ENCODE data around the gene GPATCH8.

The GPATCH8 gene

DNA sequence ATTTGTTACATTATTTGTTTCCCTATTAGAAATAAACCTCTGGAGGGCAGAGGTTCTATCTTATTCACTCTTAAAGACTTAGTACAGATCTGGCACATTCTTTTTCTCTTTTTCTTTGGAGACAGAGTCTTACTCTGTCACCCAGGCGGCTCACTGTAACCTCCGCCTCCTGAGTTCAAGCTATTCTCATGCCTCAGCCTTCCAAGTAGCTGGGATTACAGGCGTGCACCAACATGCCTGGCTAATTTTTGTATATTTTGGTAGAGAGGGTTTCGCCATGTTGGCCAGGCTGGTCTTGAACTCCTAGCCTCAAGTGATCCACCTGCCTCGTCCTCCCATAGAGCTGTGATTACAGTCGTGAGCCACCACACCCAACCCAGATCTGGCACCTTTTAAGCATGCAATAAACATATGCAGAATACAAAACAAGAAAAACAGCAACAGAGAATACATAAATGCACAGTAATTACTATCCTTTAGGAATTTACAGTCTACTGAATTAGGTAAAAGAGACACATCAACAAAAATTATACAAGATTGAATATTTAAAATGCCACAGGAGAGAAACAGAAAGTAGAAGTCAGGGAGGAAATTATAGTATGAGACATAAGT, 52.1 kb downstream of the GPATCH8 start:
- DNase-seq (ENCODE audit: low read depth in 3 of 3) = no peak

DNA sequence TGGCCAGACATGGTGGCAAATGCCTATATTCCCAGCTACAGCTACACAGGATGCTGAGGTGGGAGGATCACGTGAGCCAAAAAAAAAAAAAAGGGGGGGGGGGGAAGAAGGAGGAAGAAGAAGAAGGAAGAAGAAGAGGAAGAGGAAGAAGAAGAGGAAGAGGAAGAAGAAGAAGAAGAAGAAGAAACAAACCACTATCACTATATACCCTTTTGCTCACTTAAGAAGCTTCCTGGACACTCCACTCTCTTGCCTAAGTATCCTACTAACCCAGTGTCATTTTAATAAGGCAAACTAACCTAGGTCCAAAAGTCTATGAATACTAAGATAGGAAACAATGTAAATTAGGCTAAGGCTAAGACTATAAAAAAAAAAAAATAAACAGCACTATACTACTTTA, 54.8 kb downstream of the GPATCH8 start:
- no peak for DNase-seq (ENCODE audit: low read depth in 3 of 3)

DNA sequence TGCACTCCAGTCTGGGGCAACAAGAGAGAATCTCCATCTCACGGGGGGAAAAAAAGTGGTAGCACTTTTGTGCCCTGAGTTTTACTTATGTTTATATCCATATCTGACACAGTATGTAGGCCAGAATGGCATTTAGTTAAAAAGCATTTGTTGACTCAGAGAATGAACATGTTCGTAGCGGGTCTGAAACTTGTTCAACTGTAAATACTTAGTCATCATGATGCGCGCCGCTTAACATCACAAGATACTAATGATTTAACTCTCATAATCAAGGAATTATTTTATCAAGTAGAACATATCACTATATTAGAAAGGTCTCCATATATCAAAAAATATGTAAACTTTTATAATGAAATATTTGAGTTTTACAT, 58.5 kb downstream of the GPATCH8 start:
- no peak for DNase-seq (ENCODE audit: low read depth in 3 of 3)

DNA sequence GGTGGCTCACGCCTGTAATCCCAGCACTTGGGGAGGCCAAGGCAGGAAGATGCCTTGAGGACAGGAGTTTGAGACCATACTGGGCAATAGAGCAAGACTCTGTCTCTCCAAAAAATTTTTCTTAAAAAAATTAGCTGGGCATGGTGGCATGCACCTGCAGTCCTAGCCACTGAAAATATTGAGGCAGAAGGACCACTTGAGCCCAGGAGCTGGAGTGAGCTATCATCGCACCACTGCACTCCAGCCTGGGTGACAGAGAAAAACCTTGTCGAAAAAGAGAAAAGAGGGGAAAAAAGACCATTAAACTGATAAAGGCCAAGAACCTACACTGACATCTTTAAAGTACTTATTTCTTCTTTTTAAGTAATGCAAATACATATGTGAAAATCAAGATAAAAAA, 60.4 kb downstream of the GPATCH8 start:
- DNase-seq (ENCODE audit: low read depth in 3 of 3) = no peak

DNA sequence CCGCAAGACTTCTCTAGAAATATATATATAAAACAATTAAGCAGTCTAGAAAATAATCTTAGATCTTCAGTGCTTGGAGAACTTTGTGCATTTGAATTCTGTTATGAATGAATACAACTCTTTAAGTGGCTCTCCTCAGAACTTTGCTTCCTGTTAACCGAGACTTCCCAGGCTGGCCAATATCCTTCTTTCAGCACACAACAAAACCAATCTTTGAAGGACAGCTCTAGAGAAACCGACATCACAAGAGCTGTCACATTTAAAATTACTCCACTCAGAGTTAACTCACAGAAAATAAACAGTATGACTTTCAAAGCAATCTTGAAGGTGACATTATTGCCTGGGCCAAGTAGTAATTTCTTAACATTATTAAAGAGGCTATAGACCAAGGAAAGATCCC, 64.0 kb downstream of the GPATCH8 start:
- DNase-seq (ENCODE audit: low read depth in 3 of 3) = no peak

DNA sequence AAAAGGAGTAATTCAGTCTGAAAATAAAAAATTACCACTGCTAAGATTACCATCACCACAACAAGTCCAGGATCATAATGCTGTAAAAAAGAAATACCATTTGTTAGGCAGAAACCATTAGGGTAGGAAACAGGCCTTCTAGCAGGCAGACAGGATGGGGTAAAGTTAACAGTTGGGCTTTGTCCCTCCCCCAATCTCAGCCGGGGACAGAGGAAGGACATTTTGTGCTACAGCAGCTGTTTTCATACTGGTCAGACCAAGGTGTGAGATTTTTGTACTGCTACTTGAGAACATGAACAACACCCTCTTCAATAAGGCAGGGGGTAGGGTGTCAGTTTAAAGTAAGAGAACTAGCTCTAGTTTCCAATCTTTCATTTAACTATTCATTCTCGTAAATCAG, 64.6 kb downstream of the GPATCH8 start:
- no peak for DNase-seq (ENCODE audit: low read depth in 3 of 3)

DNA sequence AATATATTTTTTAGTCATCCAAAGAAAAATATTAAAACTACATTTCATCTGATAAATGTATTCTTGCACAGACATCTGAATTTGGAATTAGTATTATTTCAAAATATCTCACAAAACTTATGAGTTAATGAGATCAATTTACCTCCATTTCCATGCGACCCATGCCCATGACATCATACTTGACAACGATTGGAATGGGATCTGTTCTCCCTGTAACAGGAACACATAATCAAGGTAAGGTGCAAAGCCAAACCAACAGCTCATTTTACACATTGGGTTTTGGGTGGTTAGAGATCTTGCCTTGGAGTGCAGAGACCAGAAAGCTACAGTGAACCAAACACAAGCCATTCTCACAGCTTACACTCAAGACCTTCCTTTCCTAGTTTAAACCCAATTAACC, 66.9 kb downstream of the GPATCH8 start:
- no peak for DNase-seq (ENCODE audit: low read depth in 3 of 3)

DNA sequence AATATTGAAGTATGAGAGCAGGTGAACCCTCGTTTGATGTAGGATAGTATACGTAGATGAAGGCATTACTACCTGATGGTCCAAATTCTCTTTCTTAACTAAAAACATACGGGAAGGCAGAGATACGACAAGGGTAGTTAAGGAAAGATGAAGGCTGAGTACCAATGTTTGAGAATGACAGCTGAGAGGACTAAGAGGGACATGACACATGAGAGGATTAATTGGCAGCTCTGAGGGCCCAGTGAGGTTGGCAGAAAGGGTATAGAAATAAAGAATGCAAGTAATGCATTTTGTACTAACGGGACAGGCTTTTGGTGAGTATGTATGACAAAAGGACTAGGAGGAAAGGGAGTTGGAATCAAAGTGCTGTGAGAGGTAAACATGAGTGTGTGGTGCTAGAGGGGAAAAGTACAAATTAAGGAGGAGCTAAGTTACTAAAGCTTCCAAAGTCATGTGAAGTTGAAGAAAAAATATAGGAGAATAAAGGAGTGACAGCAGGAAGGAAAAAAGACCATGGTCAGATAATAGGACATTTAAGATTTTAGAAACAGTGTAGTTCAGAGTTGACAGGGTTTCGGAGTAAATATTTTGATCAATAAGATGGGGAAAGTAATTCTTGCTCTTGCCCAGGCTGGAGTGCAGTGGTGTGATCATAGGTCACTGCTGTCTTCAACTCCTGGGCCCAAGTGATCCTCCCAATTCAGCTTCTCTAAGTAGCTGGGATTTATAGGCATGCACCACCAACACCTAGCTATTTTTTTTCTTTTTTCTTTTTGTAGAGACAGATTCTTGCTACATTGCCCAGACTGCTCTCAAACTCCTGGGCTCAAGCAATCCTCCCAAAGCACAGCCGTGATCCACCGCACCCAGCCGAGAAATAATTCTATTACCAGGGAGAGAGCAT, 70.7 kb downstream of the GPATCH8 start:
- DNase-seq (ENCODE audit: low read depth in 3 of 3) = no peak

DNA sequence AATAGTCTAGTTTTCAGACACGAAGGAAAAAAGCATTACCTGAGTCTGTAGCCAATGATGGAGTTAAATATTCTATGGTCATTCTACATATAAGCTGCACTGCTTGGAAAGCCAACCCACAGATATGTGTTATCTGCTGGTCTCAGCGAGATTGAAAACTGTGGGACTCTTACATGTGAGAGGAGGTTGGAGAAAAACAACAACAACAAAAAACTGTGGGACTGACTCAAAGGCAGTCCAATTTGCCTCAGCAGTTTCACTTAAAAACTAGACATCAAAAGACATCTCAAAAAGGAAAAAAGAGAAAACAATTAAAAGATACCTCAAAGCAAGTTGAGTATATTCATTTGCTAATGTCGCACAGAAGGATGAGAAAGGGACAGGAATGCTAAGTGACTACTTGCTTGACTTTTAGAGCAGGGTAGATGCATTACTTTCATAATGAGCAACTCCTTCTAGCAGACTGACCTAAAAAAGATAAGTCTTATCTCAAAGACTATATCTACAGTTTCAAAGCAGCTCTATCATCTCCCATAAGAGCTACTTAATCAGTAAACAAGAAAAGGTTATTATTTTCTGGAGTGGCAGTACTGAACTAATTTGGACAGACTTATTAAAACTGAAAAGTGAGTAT, 78.3 kb downstream of the GPATCH8 start:
- no peak for DNase-seq (ENCODE audit: low read depth in 3 of 3)

DNA sequence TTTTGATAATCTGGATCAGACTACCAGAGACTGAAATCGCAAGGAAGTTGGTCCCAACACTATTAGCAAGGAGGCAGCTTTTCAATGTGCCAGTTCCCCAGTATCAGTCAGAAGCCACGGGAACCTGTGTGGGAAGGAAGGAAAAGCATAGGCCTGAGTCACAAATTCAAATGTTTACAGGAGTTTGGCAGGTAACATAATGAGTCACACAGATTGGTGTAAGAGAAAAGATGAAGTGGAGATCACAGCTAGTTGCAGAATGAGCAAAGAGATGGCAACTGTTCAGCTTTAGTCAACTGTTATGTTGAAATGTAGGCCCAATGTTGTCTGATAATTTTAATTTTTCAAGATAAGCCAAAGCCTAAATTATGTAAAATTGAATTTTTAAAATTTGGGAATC, 85.7 kb downstream of the GPATCH8 start:
- no peak for DNase-seq (ENCODE audit: low read depth in 3 of 3)

DNA sequence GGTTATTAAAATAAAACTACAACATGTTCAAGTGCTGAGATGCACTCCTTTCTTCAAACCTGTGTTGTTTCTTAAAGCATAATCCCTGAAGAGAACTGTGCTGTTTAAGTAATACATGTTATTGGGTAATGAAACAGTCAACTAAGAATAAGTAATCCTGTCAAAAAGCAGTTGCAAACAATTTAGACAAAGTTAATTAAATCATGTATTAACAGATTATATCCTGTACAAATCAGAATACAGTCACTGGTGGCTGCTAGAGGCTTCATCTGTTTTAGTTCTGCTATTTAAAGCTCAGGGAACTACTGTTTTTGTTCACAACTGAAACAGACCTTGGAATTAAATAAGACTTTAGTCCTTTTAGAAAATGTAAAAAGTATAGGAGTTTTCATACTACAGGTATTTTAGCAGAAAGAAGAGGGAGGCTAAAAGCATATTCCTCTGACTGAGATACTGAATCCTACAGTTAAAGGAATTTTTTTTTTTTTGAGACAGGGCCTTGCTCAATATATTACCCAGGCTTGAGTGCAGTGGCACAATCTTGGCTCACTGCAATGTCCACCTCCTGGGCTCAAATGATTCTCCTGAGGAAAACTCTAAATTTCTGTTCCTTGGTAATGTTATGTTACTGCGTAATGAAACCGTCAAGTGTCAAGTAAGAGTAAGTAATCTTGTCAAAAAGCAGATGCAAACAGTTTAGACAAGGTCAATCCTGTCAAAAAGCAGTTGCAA, 86.5 kb downstream of the GPATCH8 start:
- no peak for DNase-seq (ENCODE audit: low read depth in 3 of 3)

DNA sequence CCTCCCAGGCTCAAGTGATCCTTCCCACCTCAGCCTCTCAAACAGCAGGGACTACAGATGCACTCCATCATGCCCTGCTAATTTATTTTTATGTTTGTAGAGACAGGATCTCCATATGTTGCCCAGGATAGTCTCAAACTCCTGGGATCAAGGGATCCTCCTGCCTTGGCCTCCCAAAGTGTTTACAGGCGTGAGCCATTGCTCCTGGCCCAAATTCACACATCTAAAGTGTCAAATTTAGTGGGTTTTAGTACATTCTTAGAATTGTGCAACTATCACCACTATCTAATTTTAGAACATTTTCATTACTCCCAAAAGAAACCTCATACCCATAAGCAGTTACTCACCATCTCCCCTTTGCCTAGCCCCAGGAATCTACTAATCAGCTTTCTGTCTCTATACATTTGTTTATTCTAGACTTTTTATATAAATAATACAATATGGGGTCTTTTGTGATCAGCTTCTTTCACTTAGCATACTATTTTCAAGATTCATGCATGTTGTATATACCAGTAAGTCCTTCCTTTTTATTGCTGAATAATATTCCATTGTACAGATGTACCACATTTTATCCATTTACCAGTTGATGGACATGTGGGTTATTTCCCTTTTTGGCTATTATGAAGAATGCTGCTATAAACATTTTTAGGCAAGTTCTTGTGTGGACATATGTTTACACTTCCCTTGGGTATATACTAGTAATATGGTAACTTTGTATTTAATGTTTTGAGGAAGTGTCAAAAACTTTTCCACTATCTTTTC, 88.6 kb downstream of the GPATCH8 start:
- DNase-seq (ENCODE audit: low read depth in 3 of 3) = no peak

DNA sequence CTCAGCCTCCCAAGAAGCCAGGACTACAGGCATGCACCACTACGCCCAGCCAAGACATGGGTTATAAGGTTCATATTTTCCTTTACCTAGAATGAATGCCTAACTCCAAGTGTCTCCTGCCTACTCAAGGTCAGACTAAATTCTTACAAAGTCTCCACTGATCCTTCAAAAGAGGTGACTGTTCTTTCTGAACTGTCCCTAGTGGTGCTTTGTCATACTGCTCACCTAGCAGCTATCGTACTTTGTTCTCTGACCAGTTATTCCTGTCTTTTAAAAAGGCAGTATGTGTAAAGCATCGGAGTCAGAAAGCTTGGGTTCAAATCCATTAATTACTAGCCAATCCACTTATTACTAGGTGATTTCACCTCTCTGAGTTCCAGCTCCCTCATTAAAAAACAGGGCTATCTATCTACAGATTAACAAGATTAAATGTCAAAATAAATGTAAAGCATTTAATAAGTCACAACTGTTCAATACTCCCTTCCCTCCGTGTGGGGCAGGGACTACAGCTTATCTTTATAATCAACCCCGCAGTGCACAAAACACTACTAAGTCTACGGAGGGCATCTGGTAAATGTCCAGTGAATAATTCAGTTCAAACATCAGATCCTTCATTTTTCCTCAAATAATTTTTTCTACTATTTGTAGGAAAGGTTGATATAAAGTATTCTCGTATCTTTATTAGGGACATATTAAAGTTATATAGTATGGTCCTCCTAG, 93.7 kb downstream of the GPATCH8 start:
- DNase-seq (ENCODE audit: low read depth in 3 of 3) = no peak

DNA sequence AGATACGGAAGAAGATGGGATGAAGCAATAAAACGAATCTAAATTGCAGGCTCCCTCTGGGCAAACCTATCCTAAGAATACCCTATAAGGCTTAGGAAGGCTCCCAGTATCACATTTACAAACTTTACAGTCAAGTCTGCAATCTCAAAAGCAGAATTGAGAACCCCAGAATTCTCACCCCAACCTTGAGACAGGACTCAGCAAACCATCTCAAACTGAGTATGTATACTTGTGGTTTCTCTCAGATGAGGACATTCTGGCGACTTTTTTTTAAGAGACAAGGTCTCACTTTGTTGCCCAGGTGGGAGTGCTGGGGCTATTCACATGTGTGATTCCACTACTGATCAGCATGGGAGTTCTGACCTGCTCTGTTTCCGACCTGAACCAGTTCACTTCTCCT, 94.4 kb downstream of the GPATCH8 start:
- no peak for DNase-seq (ENCODE audit: low read depth in 3 of 3)

DNA sequence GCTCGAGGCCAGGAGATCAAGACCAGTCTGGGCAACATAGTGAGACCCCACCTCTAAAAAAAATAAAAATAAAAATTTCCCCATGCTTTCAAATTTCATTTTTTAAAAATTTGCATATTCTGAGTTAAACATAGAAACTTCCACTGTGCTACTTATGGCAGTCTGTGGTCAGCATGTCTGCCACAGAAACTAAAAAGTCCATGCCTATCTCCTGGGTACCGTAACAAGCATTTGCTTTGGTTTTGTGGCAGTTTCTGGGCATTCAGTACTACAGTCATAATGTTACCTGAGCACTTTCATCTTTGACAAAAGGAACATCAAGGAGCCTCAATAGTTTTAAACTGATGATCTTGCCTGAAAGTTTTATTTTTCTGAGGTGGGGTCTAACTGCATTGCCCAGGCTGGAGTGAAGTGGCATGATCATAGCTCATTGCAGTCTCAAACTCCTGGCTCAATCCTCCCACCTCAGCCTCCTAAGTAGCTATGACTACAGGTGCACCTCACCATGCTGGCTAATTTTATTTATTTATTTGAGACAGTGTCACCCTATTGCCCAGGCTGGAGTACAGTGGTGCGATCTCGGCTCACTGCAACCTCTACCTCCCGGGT, 100.5 kb downstream of the GPATCH8 start:
- DNase-seq (ENCODE audit: low read depth in 3 of 3) = no peak

DNA sequence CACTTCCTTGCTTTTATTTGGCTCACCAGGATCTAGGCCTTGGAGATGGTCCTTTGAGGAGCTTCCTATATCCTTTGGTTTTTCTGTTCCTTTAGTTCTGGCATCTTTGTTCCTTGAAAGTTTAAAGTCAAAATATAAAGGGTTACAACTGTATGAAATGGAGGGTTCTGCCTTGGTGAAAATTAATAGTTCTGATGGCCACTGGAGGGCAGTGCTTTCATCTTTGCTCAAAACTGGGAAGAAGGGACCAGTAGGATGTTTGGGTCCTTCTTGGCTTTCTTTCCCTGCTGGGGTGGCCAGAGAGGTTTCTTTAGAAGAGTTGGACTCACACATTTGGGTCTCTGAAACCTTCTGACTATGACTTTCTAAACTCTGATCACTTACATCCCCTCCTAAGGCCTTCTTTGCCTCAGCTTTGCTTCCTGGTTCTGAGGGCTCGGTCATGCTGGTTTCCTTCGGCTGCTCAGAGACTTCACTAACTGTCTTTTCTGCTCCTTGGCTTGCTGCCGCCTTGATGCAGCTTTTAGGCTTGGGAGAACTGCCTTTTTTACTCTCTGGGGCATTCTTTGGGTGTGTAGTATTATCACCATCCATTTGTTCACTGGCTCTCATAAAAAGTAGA, 102.9 kb downstream of the GPATCH8 start:
- no peak for DNase-seq (ENCODE audit: low read depth in 3 of 3)

DNA sequence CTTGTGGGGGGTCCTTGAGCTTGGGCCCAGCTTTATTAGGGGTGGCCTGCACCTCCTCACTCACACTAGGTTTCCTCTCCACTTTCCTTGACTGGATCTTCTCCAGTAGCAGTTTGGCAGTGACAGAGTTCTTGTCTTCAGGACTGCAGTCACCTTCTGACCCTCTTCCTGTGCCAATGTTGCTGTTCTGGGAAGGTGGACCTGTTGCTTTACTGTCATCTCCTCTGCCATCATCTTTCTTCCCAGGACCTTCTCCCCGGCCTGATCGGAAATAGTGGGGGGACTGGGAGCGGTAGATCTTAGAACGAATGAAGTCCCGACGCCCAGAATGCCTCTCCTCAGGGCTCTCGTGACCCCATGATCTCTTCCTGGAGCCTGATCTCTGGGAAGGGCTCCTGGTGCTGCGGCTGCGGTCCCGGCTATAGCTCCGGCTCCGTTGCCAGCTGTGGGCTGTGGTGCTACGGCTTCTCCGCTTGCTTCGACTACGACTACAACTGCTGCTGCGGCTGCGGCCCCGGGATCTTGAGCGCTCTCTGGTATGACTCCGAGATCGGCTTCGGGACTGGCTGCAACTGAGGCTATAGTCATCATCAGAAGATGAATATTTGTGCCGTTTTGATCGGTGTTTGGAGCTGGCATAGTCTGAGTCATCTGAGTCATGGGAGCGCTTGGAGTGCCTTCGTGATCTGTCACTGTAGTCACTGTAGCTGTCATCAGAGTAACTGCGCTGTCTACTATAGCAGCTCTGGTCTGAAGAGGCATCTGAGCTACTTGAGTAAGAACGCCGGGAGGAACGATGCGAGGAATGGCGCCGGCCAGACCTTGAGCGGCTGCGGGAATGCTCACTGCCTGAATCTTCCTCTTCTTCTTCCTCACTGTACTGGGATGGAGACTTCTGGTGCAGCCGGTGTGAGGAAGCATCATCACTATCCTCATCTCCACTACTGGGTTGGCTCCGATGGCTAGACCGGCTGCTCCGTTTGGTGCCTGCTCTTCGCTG, 104.2 kb downstream of the GPATCH8 start:
- DNase-seq (ENCODE audit: low read depth in 3 of 3) = no peak

DNA sequence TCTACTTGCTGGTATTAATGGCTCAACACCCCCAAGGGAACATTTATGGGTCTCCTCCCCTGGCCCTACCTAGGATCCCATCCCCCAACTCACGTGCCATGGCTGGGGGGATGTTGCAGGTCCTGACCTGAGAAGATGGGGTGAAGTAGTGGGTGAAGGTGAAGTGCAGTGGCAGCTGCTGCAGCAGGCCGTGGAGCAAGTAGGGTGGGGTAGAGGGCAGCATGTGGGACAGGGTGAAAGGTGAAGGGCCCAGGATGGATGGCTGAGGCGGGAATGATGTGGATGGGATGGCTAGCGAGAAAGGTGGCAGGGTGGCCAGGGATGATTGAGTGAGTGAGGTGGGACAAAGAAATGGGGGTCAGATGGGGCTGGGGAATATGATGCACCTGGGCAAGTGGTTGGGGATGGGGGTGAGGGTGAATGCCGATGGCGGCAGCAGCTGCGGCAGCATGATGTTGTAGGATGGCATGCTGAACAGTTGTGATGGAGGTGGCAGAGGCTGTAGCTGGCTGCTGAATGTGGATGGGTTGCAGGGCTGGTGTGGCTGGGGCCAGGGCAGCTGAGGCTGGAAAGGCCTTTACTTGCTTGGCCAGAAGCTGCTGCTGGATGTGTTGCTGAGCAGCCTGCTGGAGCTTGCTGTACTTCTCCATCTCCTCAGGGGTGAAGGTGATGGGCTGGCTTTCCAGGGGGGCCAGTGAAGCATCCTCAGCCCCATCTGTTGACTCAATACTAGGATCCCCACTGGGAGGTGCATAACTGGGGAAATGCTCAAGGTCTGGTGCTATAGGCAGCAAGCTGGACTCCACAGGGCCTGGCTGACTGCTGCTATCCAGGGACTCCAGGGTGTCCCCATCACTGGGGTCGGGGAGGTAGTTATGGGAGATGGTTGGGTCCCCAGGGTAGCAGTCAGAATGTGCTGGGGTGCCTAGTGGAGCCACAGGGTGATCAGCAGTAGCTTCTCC, 105.4 kb downstream of the GPATCH8 start:
- no peak for DNase-seq (ENCODE audit: low read depth in 3 of 3)

All from stimulated activated CD4-positive, alpha-beta T cell treated with anti-CD3 and anti-CD28 coated beads, TNF-alpha, amount 100 ng/mL, for 4 hours (primary cell).